Activated CD8-positive, alpha-beta memory T cell treated with anti-CD3 and anti-CD28 coated beads for 48 hours (primary cell): ENCODE measurements around the gene VWA7.
A peak's percentile ranks its signal among the peaks of the same experiment; 100 is the strongest.

ENCODE experiments used
- DNase-seq, 3 experiments: peaks; one replicate each; pipeline ENCODE4 v3.0.0-alpha.2; 2020; ENCODE audit warnings: low read depth in 2 of 3, low spot score in 2 of 3

The VWA7 gene

GRCh38 chr6:31758281-31758680, 18.8 kb downstream of the VWA7 start:
- DNase-seq = no peak

GRCh38 chr6:31752739-31753319, 24.3 kb downstream of the VWA7 start:
- no peak for DNase-seq

- DNase-seq = no peak
These were observed 26.6 kb downstream of the VWA7 start for GRCh38 chr6:31750411-31751022.

GRCh38 chr6:31749301-31750036, 27.7 kb downstream of the VWA7 start:
- DNase-seq = no peak

GRCh38 chr6:31744422-31744821, 32.7 kb downstream of the VWA7 start:
- no peak for DNase-seq

- DNase-seq = no peak
These were observed 34.2 kb downstream of the VWA7 start for GRCh38 chr6:31742894-31743293.

GRCh38 chr6:31741815-31742214, 35.3 kb downstream of the VWA7 start:
- no peak for DNase-seq

GRCh38 chr6:31740397-31741223, 36.5 kb downstream of the VWA7 start:
- DNase-seq = no peak

- DNase-seq = peak; percentile 86 to 96 (median 89)
These were observed 37.3 kb downstream of the VWA7 start, which contains the start of gene MSH5 for GRCh38 chr6:31739639-31740396. Gene MSH5, plus strand, starts transcription at chr6:31740005. Its CDS starts 462 bp downstream, at chr6:31740467.

- no peak for DNase-seq
These were observed 38.8 kb downstream of the VWA7 start for GRCh38 chr6:31737991-31738979.

GRCh38 chr6:31737315-31737990, 39.7 kb downstream of the VWA7 start:
- DNase-seq = no peak

GRCh38 chr6:31736768-31737314, 40.3 kb downstream of the VWA7 start:
- no peak for DNase-seq

- peak; percentile 56 to 62 (median 58) for DNase-seq
These were observed 40.9 kb downstream of the VWA7 start, which contains the start of gene CLIC1 for GRCh38 chr6:31736021-31736767. Gene CLIC1, minus strand, starts transcription at chr6:31736530. Its CDS starts 230 bp downstream, at chr6:31736300.

GRCh38 chr6:31734821-31735406, 42.2 kb downstream of the VWA7 start:
- DNase-seq = no peak

- no peak for DNase-seq
These were observed 42.8 kb downstream of the VWA7 start for GRCh38 chr6:31734247-31734820.

GRCh38 chr6:31733734-31734133, 43.4 kb downstream of the VWA7 start:
- no peak for DNase-seq

- no peak for DNase-seq
These were observed 45.1 kb downstream of the VWA7 start for GRCh38 chr6:31732029-31732428.
